AG04450 (cell line): Measurements from ENCODE around the gene CSNK1G1. TPM values are rescaled to one million over a fixed set of nuclear protein-coding genes. Genes with fewer than 3 reads are reported as not detected.
A peak's percentile ranks its signal among the peaks of the same experiment; 100 is the strongest.

Experiments used
- CTCF ChIA-PET: fragments of 300-600, 350-600 bp; formaldehyde crosslinking; extraction: SDS; loops from one replicate; lab custom pipeline; 2022; ENCODE audit warnings: antibody characterized with exemption, inconsistent platforms; lab: Charles Lee
- POLR2A ChIA-PET: fragments of 350-600 bp; formaldehyde crosslinking; extraction: SDS; loops from one replicate; lab custom pipeline; 2021; ENCODE audit warnings: antibody characterized with exemption, inconsistent platforms; lab: Yijun Ruan, JAX
- DNase-seq: peaks from one replicate; pipeline ENCODE4 v3.0.0-alpha.2; 2011; ENCODE audit warnings: low read depth, low spot score
- H3K27ac ChIP-seq: one replicate; pipeline ENCODE4 v1.5.1; 2012; ENCODE audit warnings: low read depth, low read length, control low read depth
- H3K27me3 ChIP-seq: one replicate; pipeline ENCODE4 v1.6.0; 2012; ENCODE audit warnings: low read length; ENCODE audit not compliant: control insufficient read depth, insufficient read depth
- H3K4me3 ChIP-seq: 2 replicates; pipeline ENCODE4 v1.5.1; 2011; ENCODE audit warnings: mild to moderate bottlenecking, low read depth, low read length, control low read depth
- H3K9me3 ChIP-seq: 2 replicates; pipeline ENCODE4 v1.5.1; 2012; ENCODE audit warnings: low read length; ENCODE audit not compliant: control insufficient read depth, insufficient read depth
- polyA plus RNA-seq: library from polyadenylated mRNA; depleted of rRNA; stranded (reverse); fragments of >200 nt; gene quantifications from 2 replicates; pipeline ENCODE4 v1.2.3, GENCODE V29; 2011
- TF ChIP-seq, protein P1 (sequence below): IDR thresholded peaks from 2 replicates; pipeline ENCODE4 v1.5.1; 2011; ENCODE audit warnings: low read depth, low read length, control low read depth, inconsistent platforms

CSNK1G1 gene
- polyA plus RNA-seq, 1 experiment, result 24.3 TPM

DNA sequence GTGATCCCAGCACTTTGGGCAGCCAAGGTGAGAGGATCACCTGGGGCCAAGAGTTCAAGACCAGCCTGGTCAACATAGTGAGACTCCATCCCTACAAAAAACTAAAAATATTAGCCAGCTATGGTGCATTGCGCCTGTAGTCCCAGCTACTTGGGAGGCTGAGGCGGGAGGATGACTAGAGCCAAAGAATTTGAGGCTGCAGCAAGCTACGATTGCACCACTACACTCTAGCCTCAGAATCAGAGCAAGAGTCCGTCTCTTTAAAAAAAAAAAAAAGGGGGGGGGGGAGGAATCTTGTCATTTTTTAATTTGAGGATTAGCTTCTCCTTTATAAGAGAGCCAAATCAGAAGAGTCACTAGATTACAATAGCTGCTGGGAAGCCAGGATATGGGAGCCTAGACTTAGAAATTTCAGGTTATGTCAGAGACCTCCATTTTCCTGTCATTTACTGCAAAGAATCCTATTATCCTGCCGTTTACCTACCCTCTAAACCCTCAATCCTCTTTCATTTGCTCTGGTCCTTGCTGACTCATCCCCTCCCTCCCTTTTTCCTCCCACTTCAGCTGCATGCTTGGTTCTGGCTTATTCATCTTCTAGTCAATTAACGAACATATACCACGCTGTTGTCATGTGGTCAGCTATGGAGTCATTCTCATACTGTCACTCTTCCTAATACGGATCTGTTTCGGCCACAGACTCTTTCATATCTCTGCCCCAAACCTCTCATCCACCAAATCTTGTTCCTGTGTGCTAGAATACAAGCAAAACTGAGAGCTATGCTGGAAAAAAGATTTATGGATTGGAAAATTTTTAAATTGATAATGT is 109.4 kb downstream of the CSNK1G1 start:
- TF ChIP-seq, protein P1, sequence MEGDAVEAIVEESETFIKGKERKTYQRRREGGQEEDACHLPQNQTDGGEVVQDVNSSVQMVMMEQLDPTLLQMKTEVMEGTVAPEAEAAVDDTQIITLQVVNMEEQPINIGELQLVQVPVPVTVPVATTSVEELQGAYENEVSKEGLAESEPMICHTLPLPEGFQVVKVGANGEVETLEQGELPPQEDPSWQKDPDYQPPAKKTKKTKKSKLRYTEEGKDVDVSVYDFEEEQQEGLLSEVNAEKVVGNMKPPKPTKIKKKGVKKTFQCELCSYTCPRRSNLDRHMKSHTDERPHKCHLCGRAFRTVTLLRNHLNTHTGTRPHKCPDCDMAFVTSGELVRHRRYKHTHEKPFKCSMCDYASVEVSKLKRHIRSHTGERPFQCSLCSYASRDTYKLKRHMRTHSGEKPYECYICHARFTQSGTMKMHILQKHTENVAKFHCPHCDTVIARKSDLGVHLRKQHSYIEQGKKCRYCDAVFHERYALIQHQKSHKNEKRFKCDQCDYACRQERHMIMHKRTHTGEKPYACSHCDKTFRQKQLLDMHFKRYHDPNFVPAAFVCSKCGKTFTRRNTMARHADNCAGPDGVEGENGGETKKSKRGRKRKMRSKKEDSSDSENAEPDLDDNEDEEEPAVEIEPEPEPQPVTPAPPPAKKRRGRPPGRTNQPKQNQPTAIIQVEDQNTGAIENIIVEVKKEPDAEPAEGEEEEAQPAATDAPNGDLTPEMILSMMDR, result no peak
- Histone ChIP-seq H3K27me3 (no peaks in the 10 kb centered on the region), H3K9me3 (no peaks in the 10 kb centered on the region), H3K27ac (peak overlapping the region; percentile 78), H3K4me3 (no peak overlapping the region)
- peak; percentile 51 for DNase-seq
- ChIA-PET POLR2A (interaction anchor here (0.5 to 0.6 kb wide), 4 partner anchors 22 to 1751 kb away, joined by 4 to 8 read pairs (median 4); no protein-coding TSS in a partner anchor), CTCF (interaction anchor here (0.6 kb wide), 1 partner anchor 65 kb away, joined by 8 read pairs; no protein-coding TSS in a partner anchor)

DNA sequence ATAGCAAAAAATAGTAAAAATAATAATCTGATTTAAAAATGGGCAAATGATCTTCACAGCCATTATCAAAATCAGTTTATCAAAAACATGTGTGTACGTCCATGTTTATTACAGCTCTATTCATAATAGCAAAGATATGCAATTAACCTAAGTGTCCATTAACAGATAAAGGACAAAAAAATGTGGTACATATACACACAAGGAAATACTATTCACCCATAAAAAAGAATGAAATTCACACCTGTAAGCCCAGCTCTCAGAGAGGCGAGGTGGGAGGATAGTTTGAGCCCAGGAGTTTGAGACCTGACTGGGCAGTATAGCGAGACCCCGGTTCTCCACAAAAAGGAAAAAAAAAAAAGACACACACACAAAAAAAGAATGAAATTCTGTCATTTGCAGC is 110.6 kb downstream of the CSNK1G1 start:
- ChIA-PET POLR2A (no interaction called here), CTCF (no interaction called here)
- TF ChIP-seq, protein P1, result no peak
- Histone ChIP-seq H3K27me3 (no peaks in the 10 kb centered on the region), H3K4me3 (no peak overlapping the region), H3K27ac (no peak overlapping the region), H3K9me3 (no peaks in the 10 kb centered on the region)
- no peak for DNase-seq

DNA sequence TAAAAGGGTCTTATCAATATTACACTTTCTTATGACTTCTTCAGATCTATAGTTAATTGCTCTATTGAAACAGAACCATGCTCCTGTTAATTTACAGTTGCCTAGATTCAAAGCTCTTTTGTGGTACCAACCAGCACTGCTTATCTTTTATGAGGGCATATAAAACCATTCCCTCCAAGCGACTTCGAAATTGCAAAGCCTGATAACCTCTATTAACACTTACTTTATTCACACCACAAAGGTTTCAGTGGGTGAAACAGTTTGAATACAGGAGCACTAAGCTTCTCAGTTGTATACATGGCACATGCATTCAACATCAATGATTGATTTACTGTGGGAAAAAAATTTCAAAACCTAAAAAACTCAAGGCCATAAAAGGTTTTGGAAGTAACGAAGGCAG is 118.3 kb downstream of the CSNK1G1 start:
- TF ChIP-seq, protein P1, result no peak
- CTCF ChIA-PET, result interaction anchor here (1.1 kb wide), 1 partner anchor 118 kb away, joined by 3 read pairs; the partner anchor contains the start of gene CSNK1G1

DNA sequence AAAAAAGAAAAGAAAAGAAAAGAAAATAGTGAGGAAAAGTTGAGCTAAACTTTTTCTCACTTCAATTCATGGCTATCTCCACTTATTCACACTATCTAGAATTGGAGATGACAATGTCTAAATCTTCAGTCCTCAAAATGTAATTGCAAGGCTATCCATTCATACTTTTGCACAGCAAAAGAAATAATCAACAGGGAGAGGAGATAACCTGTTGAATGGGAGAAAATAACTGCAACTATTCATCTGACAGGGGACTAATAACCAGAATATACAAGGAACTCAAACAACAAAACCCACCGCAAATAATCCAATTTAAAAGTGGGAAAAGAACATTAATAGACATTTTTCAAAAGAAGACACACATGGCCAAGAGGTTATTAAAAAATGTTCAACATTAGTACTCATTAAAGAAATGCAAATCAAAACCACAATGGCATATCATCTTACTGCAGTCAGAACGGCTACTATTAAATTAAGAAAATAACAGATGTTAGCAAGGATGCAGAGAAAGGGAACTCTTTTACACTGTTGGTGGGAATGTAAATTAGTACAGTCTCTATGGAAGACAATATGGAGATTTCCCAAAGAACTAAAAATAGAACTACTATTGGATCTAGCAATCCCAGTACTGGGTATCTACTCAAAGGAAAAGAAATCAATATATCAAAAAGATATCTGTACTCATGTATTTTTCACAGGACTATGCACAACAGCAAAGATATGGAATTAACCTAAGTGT is 119.6 kb downstream of the CSNK1G1 start:
- Histone ChIP-seq H3K4me3 (no peak overlapping the region), H3K27ac (no peak overlapping the region), H3K27me3 (no peaks in the 10 kb centered on the region), H3K9me3 (no peaks in the 10 kb centered on the region)
- ChIA-PET CTCF (no interaction called here), POLR2A (no interaction called here)
- TF ChIP-seq, protein P1, result no peak
- DNase-seq, result no peak

More for the DNA sequence above, 118.3 kb downstream of the CSNK1G1 start:
- Histone ChIP-seq H3K9me3 (no peaks in the 10 kb centered on the region), H3K27me3 (no peaks in the 10 kb centered on the region), H3K27ac (no peak overlapping the region), H3K4me3 (no peak overlapping the region)
- POLR2A ChIA-PET, result interaction anchor here (0.6 kb wide), 1 partner anchor 642 kb away, joined by 8 read pairs; no protein-coding TSS in a partner anchor
- no peak for DNase-seq

DNA sequence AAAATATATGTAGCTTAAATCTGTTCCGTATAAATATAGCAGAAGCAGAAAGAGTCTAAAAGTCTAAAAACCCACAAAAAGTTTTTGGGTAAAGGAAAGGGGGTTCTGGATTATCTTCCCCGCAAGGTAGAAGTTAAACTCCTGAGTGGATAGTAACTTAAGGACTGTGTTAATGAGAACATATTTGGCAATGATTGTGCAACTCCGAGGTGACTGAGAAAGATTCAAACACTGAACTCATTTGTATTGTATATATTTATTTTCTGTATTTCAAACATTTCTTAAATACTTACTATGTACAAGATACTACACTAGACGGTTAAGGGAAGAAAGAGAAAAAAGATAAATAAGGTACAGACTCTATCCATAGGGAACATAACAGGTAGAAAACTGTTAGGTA is 120.4 kb downstream of the CSNK1G1 start:
- no peak for DNase-seq
- CTCF ChIA-PET, result interaction anchor here (0.6 kb wide), 1 partner anchor 8 kb away, joined by 7 read pairs; no protein-coding TSS in a partner anchor
- POLR2A ChIA-PET, result no interaction called here
- Histone ChIP-seq H3K4me3 (no peak overlapping the region), H3K9me3 (no peaks in the 10 kb centered on the region), H3K27me3 (no peaks in the 10 kb centered on the region), H3K27ac (no peak overlapping the region)
- TF ChIP-seq, protein P1, result no peak
